ENCODE measurements around the gene CGB1.
"Not testable (repeated sequence)": the region's sequence is repeated elsewhere in the genome, so short reads cannot be mapped to it uniquely, and the experiment has no call there.

Gene CGB1

DNA sequence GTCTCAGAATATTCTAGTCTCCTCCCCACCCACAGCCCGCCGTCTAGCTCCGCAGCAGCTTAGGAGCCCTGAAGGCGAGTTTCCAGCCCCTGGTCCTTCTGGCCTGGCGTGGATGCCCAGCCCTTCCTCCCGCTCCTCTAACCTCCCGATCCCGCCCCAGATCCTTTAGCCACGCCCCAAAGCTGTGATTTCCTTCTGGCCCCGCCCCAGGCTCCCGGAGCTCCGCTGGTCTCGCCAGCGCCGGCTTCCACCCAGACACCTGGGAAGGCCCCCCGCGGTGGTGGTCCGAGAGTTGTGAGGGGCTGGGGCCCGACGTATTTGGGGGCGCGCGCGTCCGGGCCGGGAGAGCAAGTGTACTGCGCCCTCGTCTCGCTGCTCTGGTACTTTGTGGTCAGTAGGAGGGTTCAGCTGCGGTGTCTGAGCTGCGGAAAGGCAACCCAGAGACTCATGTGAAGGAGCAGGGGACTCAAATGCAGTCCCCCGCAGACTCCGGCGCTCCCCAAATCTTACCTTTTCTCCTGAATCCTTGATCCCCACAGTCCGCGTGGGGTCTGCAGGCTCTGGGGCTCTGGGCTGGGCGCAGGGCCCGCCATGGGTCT, 21.0 kb upstream of the CGB1 start, which contains the start of gene CGB7:
TSS of gene CGB7 (minus strand) at position 114 of the 599 bp plus-strand sequence. CDS start 2,374 bp downstream, outside the sequence.
- peak; percentile 48 to 62 for DNase-seq

GRCh38 chr19:49056902-49057596, 20.4 kb upstream of the CGB1 start:
- DNase-seq = not testable (repeated sequence)

- peak; percentile 61 to 64 for DNase-seq
Observed at GRCh38 chr19:49056101-49056901, 19.6 kb upstream of the CGB1 start.

DNA sequence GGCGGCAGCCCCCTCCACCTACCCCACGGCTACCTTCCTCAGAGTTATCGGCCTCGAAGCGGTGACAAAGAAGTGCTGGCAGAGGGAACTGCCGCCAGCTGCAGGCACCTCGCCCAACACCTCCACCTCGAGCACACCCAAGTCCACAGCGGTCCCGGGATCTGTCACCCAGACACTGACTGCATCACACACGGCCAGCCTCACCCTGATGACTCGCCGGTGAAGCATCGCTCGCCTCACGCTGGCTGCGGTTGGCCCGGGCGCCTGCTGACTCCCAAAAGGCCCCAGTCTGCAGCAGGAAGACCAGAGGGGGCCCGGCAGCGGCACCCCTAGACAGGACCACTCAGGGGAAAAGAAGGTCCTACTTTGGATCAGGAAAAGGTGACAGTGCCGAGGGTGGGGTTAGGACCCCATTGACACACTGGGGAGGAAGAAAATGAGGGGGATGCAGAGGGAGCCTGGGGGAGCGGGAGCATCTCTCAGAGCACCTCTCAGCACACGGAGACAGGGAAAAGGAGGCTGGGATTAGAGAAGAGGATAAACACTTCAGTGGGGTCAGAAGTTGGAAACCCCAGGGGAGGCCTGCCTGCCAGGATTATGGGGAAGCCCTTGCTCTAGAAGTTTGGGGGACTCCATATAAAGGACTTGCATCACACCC, 13.8 kb upstream of the CGB1 start:
- DNase-seq = not testable (repeated sequence)

DNA sequence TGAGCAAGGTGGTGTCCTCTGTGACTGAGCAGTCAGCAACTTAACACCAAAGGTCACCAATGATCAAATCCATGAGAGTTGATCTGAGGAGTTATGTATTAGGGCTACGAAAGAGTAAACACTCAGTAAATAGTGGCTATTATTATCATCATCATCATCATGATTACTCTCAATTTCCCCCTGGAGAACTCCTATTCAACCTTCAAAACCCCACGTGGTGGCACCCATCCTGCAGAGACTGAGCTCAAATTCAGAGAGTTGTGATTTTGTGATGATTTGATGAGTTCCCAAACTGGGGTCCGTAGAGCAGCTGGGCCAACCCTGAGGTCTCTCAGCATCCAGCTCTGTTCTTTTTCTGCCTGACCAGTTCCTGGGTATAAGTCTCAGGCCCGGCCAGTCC, 13.1 kb upstream of the CGB1 start:
- DNase-seq = not testable (repeated sequence)

DNA sequence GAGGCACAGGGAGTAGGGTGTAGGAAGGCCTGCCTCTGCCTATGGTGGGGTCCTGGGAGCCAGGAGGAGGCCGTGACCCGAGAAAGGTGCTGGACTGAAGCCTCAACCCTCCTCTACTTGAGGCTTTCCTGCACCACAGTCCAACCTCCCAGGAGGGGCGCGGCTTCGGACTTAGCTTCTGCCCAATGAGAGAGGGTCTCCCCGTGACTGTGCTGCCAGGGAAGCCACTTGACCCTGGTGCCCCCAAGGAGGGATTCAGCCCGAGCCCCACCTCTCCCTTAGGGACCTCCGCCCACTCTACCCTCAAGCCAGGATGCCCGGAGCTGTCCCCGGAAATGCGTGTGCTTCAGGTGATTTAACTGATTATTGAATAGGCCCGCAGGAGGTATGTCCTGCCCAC, 12.3 kb upstream of the CGB1 start, which contains the start of gene CGB8:
TSS of gene CGB8 (minus strand) at position 101 of the 400 bp plus-strand sequence. CDS start 372 bp downstream, outside the sequence.
- DNase-seq = not testable (repeated sequence)

DNA sequence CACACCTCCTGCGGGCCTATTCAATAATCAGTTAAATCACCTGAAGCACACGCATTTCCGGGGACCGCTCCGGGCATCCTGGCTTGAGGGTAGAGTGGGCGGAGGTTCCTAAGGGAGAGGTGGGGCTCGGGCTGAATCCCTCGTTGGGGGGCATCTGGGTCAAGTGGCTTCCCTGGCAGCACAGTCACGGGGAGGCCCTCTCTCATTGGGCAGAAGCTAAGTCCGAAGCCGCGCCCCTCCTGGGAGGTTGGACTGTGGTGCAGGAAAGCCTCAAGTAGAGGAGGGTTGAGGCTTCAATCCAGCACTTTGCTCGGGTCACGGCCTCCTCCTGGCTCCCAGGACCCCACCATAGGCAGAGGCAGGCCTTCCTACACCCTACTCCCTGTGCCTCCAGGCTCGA, 6.9 kb upstream of the CGB1 start, which contains the start of gene CGB5:
TSS of gene CGB5 (plus strand) at position 301 of the 400 bp plus-strand sequence. CDS start 362 bp downstream, outside the sequence.
- not testable (repeated sequence) for DNase-seq

DNA sequence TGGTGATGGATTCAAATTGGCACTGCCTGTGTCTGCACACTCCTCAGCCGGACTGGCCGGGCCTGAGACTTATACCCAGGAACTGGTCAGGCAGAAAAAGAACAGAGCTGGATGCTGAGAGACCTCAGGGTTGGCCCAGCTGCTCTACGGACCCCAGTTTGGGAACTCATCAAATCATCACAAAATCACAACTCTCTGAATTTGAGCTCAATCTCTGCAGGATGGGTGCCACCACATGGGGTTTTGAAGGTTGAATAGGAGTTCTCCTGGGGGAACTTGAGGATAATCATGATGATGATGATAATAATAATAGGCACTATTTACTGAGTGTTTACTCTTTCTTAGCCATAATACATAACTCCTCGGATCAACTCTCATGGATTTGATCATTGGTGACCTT, 6.0 kb upstream of the CGB1 start:
- not testable (repeated sequence) for DNase-seq

DNA sequence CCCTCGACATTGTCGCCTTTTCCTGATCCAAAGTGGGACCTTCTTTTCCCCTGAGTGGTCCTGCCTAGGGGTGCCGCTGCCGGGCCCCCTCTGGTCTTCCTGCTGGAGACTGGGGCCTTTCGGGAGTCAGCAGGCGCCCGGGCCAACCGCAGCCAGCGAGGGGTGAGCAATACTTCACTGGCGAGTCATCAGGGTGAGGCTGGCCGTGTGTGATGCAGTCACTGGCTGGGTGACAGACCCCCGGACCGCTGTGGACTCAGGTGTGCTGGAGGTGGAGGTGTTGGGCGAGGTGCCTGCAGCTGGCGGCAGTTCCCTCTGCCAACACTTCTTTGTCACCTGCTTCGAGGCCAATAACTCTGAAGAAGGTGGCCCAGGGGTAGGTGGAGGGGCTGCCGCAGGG, 5.5 kb upstream of the CGB1 start:
- DNase-seq = no peak

DNA sequence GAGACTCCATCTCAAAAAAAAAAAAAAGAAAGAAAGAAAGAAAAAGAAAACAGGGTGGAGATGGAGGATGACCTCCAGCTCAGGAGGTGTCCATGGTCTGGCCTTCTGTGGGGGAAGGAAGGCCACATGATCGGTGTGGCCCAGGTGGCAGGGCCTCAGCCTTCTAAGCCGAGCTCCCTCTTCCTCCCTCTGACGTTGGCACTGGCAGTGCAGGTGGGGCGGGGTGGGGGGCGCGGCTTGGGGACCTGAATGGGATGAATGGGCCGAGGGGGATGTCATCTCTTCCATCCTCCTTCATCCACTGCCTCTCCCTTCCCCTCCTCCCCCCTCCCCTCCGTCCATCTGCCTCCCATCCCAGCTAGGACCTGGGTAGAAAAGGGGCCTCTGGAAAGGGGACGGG, 3.0 kb upstream of the CGB1 start:
- DNase-seq = not testable (repeated sequence)

DNA sequence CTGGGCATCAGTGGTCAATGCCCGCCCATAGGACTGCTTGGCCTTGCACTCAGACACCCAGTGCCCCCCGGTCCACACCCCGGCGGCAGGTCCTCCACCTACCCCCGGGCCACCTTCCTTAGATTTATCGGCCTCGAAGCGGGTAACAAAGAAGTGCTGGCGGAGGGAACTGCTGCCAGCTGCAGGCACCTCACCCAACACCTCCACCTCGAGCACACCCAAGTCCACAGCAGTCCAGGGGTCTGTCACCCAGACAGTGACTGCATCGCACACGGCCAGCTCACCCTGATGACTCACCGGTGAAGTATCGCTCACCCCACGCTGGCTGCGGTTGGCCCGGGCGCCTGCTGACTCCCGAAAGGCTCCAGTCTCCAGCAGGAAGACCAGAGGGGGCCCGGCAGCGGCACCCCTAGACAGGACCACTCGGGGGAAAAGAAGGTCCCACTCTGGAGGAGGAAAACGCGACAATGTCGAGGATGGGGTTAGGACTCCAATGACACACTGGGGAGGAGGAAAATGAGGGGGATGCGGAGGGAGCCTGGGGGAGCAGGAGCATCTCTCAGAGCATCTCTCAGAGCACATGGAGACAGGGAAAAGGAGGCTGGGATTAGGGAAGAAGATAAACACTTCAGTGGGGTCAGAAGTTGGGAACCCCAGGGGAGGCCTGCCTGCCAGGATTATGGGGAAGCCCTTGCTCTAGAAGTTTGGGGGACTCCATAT, 2.0 kb upstream of the CGB1 start:
- DNase-seq = not testable (repeated sequence)

- not testable (repeated sequence) for DNase-seq
Observed at GRCh38 chr19:49038111-49038510, 1.4 kb upstream of the CGB1 start.

- DNase-seq = peak; percentile 58 to 81
Observed at GRCh38 chr19:49031642-49032301, 4.9 kb downstream of the CGB1 start, which contains the start of gene CGB2. TSS of gene CGB2 (plus strand) at chr19:49031890. CDS start at chr19:49032096, 206 bp downstream.

DNA sequence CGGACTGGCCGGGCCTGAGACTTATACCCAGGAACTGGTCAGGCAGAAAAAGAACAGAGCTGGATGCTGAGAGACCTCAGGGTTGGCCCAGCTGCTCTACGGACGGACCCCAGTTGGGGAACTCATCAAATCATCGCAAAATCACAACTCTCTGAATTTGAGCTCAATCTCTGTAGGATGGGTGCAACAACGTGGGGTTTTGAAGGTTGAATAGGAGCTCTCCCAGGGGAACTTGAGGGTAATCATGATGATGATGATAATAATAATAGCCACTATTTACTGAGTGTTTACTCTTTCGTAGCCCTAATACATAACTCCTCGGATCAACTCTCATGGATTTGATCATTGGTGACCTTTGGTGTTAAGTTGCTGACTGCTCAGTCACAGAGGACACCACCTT, 6.4 kb downstream of the CGB1 start:
- DNase-seq = not testable (repeated sequence)

DNA sequence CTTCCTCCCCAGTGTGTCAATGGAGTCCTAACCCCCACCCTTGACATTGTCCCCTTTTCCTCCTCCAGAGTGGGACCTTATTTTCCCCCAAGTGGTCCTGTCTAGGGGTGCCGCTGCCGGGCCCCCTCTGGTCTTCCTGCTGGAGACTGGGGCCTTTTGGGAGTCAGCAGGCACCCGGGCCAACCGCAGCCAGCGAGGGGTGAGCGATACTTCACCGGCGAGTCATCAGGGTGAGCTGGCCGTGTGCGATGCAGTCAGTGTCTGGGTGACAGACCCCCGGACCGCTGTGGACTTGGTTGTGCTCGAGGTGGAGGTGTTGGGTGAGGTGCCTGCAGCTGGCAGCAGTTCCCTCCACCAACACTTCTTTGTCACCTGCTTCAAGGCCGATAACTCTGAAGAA, 6.9 kb downstream of the CGB1 start:
- not testable (repeated sequence) for DNase-seq

DNA sequence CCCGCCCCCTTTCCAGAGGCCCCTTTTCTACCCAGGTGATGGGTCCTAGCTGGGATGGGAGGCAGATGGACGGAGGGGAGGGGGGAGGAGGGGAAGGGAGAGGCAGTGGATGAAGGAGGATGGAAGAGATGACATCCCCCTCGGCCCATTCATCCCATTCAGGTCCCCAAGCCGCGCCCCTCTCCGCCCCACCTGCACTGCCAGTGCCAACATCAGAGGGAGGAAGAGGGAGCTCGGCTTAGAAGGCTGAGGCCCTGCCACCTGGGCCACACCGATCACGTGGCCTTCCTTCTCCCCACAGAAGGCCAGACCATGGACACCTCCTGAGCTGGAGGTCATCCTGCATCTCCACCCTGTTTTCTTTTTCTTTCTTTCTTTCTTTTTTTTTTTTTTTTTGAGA, 8.0 kb downstream of the CGB1 start:
- DNase-seq = not testable (repeated sequence)

GRCh38 chr19:49025599-49025998, 11.1 kb downstream of the CGB1 start:
- DNase-seq = not testable (repeated sequence)

DNA sequence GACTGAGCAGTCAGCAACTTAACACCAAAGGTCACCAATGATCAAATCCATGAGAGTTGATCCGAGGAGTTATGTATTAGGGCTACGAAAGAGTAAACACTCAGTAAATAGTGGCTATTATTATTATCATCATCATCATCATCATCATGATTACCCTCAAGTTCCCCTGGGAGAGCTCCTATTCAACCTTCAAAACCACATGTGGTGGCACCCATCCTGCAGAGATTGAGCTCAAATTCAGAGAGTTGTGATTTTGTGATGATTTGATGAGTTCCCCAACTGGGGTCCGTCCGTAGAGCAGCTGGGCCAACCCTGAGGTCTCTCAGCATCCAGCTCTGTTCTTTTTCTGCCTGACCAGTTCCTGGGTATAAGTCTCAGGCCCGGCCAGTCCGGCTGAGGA, 11.6 kb downstream of the CGB1 start:
- DNase-seq = not testable (repeated sequence)

DNA sequence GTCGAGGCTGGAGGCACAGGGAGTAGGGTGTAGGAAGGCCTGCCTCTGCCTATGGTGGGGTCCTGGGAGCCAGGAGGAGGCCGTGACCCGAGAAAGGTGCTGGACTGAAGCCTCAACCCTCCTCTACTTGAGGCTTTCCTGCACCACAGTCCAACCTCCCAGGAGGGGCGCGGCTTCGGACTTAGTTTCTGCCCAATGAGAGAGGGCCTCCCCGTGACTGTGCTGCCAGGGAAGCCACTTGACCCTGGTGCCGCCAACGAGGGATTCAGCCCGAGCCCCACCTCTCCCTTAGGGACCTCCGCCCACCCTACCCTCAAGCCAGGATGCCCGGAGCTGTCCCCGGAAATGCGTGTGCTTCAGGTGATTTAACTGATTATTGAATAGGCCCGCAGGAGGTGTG, 12.5 kb downstream of the CGB1 start, which contains the start of gene CGB3:
TSS of gene CGB3 (minus strand) at position 101 of the 400 bp plus-strand sequence. CDS start 362 bp downstream, outside the sequence.
- DNase-seq = not testable (repeated sequence)

DNA sequence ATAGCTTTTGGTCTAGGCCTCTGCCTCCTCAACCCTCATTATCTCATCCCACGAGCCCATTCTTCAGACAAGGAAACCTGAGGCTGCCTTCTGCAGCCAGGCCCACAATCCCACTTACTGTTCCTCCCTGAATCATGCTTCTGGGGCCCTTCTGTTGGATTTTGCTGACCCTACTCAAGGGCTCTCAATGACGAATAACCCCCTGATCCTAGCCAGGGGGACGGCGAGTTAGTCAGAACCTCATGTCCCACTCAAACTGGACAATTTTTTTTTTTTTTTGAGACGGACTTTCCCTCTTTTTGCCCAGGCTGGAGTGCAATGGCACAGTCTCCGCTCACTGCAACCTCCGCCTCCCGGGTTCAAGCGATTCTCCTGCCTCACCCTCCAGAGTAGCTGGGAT, 14.6 kb downstream of the CGB1 start:
- no peak for DNase-seq

All from stimulated activated CD4-positive, alpha-beta T cell treated with anti-CD3 and anti-CD28 coated beads, Interleukin-2, amount 100 ng/mL, for 24 hours (primary cell).